Nephron progenitor cell (in vitro differentiated cells): Measurements from ENCODE around the gene MTF1.
"Not testable (repeated sequence)": the region's sequence is repeated elsewhere in the genome, so short reads cannot be mapped to it uniquely, and the experiment has no call there.

Source experiments
- DNase-seq: peaks from one replicate; pipeline ENCODE4 v3.0.0; 2021
- H3K27ac Mint-ChIP-seq: 2 replicates; pipeline ENCODE4 v1.8.0; 2021; ENCODE audit warnings: mild to moderate bottlenecking, moderate library complexity, mixed read lengths
- H3K27me3 Mint-ChIP-seq: 2 replicates; pipeline ENCODE4 v1.8.0; 2021; ENCODE audit warnings: mild to moderate bottlenecking, low read depth, mixed read lengths; ENCODE audit not compliant: poor library complexity
- H3K36me3 Mint-ChIP-seq: 2 replicates; pipeline ENCODE4 v1.8.0; 2021; ENCODE audit warnings: low read depth, mixed read lengths
- H3K4me1 Mint-ChIP-seq: 2 replicates; pipeline ENCODE4 v1.8.0; 2021; ENCODE audit warnings: mixed read lengths
- H3K4me3 Mint-ChIP-seq: 2 replicates; pipeline ENCODE4 v1.8.0; 2021; ENCODE audit warnings: mild to moderate bottlenecking, moderate library complexity, mixed read lengths
- H3K9me3 Mint-ChIP-seq: 2 replicates; pipeline ENCODE4 v1.8.0; 2021; ENCODE audit warnings: mild to moderate bottlenecking, moderate library complexity, mixed read lengths
- CTCF ChIP-seq: fragments of 200-600 bp; sonication (generic); IDR thresholded peaks from 2 replicates; pipeline ENCODE4 v1.5.0; 2021; ENCODE audit warnings: antibody characterized with exemption

MTF1 gene

GRCh38 chr1:37792943-37793686, 66.3 kb downstream of the MTF1 start:
- no peak for TF ChIP-seq CTCF

GRCh38 chr1:37782491-37782890, 76.9 kb downstream of the MTF1 start:
- peaks cover 85% of the 10 kb centered on the region for H3K27me3 Mint-ChIP-seq

More at GRCh38 chr1:37792943-37793686, 66.3 kb downstream of the MTF1 start:
- Mint-ChIP-seq H3K9me3 (no peaks in the 10 kb centered on the region), H3K27ac (no peak overlapping the region), H3K4me1 (no peaks in the 10 kb centered on the region), H3K27me3 (peaks cover 85% of the 10 kb centered on the region), H3K36me3 (no peaks in the 10 kb centered on the region), H3K4me3 (peak overlapping the region; percentile 63)
- DNase-seq = no peak

GRCh38 chr1:37778654-37779053, 80.7 kb downstream of the MTF1 start:
- H3K4me3 Mint-ChIP-seq = no peak overlapping the region
- no peak for DNase-seq
- H3K9me3 Mint-ChIP-seq = peaks cover 20% of the 10 kb centered on the region
- H3K36me3 Mint-ChIP-seq = no peaks in the 10 kb centered on the region
- no peak for TF ChIP-seq CTCF
- peaks cover 76% of the 10 kb centered on the region for H3K27me3 Mint-ChIP-seq
- H3K27ac Mint-ChIP-seq = no peak overlapping the region
- H3K4me1 Mint-ChIP-seq = no peaks in the 10 kb centered on the region

More at GRCh38 chr1:37782491-37782890, 76.9 kb downstream of the MTF1 start:
- TF ChIP-seq CTCF = no peak
- Mint-ChIP-seq H3K4me3 (no peak overlapping the region), H3K27ac (no peak overlapping the region), H3K9me3 (no peaks in the 10 kb centered on the region), H3K36me3 (no peaks in the 10 kb centered on the region), H3K4me1 (no peaks in the 10 kb centered on the region)
- no peak for DNase-seq

GRCh38 chr1:37776946-37777516, 82.4 kb downstream of the MTF1 start:
- no peak for TF ChIP-seq CTCF
- Mint-ChIP-seq H3K9me3 (peaks cover 26% of the 10 kb centered on the region), H3K27me3 (peaks cover 78% of the 10 kb centered on the region), H3K27ac (no peak overlapping the region), H3K4me3 (no peak overlapping the region), H3K4me1 (no peaks in the 10 kb centered on the region), H3K36me3 (no peaks in the 10 kb centered on the region)
- DNase-seq = no peak

- peaks cover 26% of the 10 kb centered on the region for H3K9me3 Mint-ChIP-seq
- H3K27ac Mint-ChIP-seq, H3K4me1 Mint-ChIP-seq, DNase-seq, H3K4me3 Mint-ChIP-seq, H3K36me3 Mint-ChIP-seq: not testable (repeated sequence)
- peaks cover 75% of the 10 kb centered on the region for H3K27me3 Mint-ChIP-seq
Observed at GRCh38 chr1:37771440-37771839, 88.0 kb downstream of the MTF1 start.

- H3K4me1 Mint-ChIP-seq = peaks cover 5% of the 10 kb centered on the region
- no peak for DNase-seq
- no peaks in the 10 kb centered on the region for H3K36me3 Mint-ChIP-seq
- no peak overlapping the region for H3K4me3 Mint-ChIP-seq
- peaks cover 5% of the 10 kb centered on the region for H3K9me3 Mint-ChIP-seq
- no peak for TF ChIP-seq CTCF
- peaks cover 89% of the 10 kb centered on the region for H3K27me3 Mint-ChIP-seq
- H3K27ac Mint-ChIP-seq = no peak overlapping the region
Observed at GRCh38 chr1:37767488-37767887, 91.9 kb downstream of the MTF1 start.
